Measurements from ENCODE around the gene KRTAP10-5. TPM values are rescaled to one million over a fixed set of nuclear protein-coding genes. Genes with fewer than 3 reads are reported as not detected.

The KRTAP10-5 gene
- polyA plus RNA-seq, 1 donor (not counting 4 experiments of a cell fraction or from before 2014, with no cell fraction given), result not detected

GRCh38 chr21:44567481-44568171 is 12.8 kb downstream of the KRTAP10-5 start:
- Histone ChIP-seq H3K4me2 (ENCODE audit: control insufficient read depth, extremely low read depth, insufficient read depth, low read depth, low read length) (no peak overlapping the region), H3K27me3 (ENCODE audit: control insufficient read depth, extremely low read depth, insufficient read depth, low read length) (no peaks in the 10 kb centered on the region), H3K9ac (ENCODE audit: control insufficient read depth, extremely low read depth, insufficient read depth, low read length) (no peak overlapping the region), H3K9me1 (ENCODE audit: control insufficient read depth, extremely low read depth, insufficient read depth, low read length) (no peaks in the 10 kb centered on the region), H3K4me3 (ENCODE audit: control insufficient read depth in 2 of 3, extremely low read depth in 1 of 3, insufficient read depth in 2 of 3, low read depth in 1 of 3, low read length in 3 of 3) (no peak overlapping the region), H4K20me1 (ENCODE audit: control insufficient read depth, extremely low read depth, insufficient read depth, low read length) (no peaks in the 10 kb centered on the region), H3K4me1 (ENCODE audit: control insufficient read depth, extremely low read depth, insufficient read depth, low read length) (no peaks in the 10 kb centered on the region), H3K36me3 (ENCODE audit: control insufficient read depth in 2 of 2, extremely low read depth in 1 of 2, insufficient read depth in 2 of 2, low read length in 2 of 2) (no peaks in the 10 kb centered on the region), H2AFZ (ENCODE audit: control insufficient read depth, low read length) (no peak overlapping the region), H3K79me2 (ENCODE audit: control insufficient read depth, insufficient read depth, low read length) (no peaks in the 10 kb centered on the region), H3K27ac (ENCODE audit: control insufficient read depth, insufficient read depth, low read length) (no peak overlapping the region), H3K9me3 (ENCODE audit: control insufficient read depth, low read depth, low read length) (no peaks in the 10 kb centered on the region)
- DNase-seq (ENCODE audit: low read depth, low spot score), result no peak
- no peak for TF ChIP-seq CTCF (optimal IDR thresholded peaks at IDR 0.05 in 1 of 3, IDR thresholded peaks at IDR 0.05 in 1 of 3, conservative IDR thresholded peaks at IDR 0.05 in 1 of 3; ENCODE audit: extremely low read depth in 1 of 3, insufficient read depth in 2 of 3, low read length in 3 of 3)
- TF ChIP-seq EZH2 (IDR thresholded peaks at IDR 0.05; ENCODE audit: low read length), result no peak
- dilution Hi-C loops (cut with MboI; ENCODE audit: extremely low pct_ligation_motif_present, low sequenced_read_pairs), result no loop called here
- FAIRE-seq, result no peak

GRCh38 chr21:44566403-44566802 is 14.0 kb downstream of the KRTAP10-5 start:
- H2AFZ ChIP-seq (ENCODE audit: control insufficient read depth, low read length), result no peak overlapping the region
- no peaks in the 10 kb centered on the region for H4K20me1 ChIP-seq (ENCODE audit: control insufficient read depth, extremely low read depth, insufficient read depth, low read length)
- no peak overlapping the region for H3K9ac ChIP-seq (ENCODE audit: control insufficient read depth, extremely low read depth, insufficient read depth, low read length)
- no peaks in the 10 kb centered on the region for H3K36me3 ChIP-seq (ENCODE audit: control insufficient read depth in 2 of 2, extremely low read depth in 1 of 2, insufficient read depth in 2 of 2, low read length in 2 of 2)
- no peak overlapping the region for H3K27ac ChIP-seq (ENCODE audit: control insufficient read depth, insufficient read depth, low read length)
- DNase-seq (ENCODE audit: low read depth, low spot score) (no peak), FAIRE-seq (no peak)
- TF ChIP-seq CTCF (optimal IDR thresholded peaks at IDR 0.05 in 1 of 3, IDR thresholded peaks at IDR 0.05 in 1 of 3, conservative IDR thresholded peaks at IDR 0.05 in 1 of 3; ENCODE audit: extremely low read depth in 1 of 3, insufficient read depth in 2 of 3, low read length in 3 of 3), result no peak
- no peak for TF ChIP-seq EZH2 (IDR thresholded peaks at IDR 0.05; ENCODE audit: low read length)
- no peaks in the 10 kb centered on the region for H3K4me1 ChIP-seq (ENCODE audit: control insufficient read depth, extremely low read depth, insufficient read depth, low read length)
- H3K9me1 ChIP-seq (ENCODE audit: control insufficient read depth, extremely low read depth, insufficient read depth, low read length), result no peaks in the 10 kb centered on the region
- no peaks in the 10 kb centered on the region for H3K27me3 ChIP-seq (ENCODE audit: control insufficient read depth, extremely low read depth, insufficient read depth, low read length)
- no peaks in the 10 kb centered on the region for H3K79me2 ChIP-seq (ENCODE audit: control insufficient read depth, insufficient read depth, low read length)
- dilution Hi-C loops (cut with MboI; ENCODE audit: extremely low pct_ligation_motif_present, low sequenced_read_pairs), result no loop called here
- H3K4me3 ChIP-seq (ENCODE audit: control insufficient read depth in 2 of 3, extremely low read depth in 1 of 3, insufficient read depth in 2 of 3, low read depth in 1 of 3, low read length in 3 of 3), result no peak overlapping the region
- no peaks in the 10 kb centered on the region for H3K9me3 ChIP-seq (ENCODE audit: control insufficient read depth, low read depth, low read length)
- no peak overlapping the region for H3K4me2 ChIP-seq (ENCODE audit: control insufficient read depth, extremely low read depth, insufficient read depth, low read depth, low read length)
